ENCODE data around the gene CAMK2A. TPM values are rescaled to one million over a fixed set of nuclear protein-coding genes. Genes with fewer than 3 reads are reported as not detected.

The CAMK2A gene
- total and polyA plus RNA-seq, 2 donors (not counting 3 experiments of a cell fraction or from before 2014, with no cell fraction given), result not detected

DNA sequence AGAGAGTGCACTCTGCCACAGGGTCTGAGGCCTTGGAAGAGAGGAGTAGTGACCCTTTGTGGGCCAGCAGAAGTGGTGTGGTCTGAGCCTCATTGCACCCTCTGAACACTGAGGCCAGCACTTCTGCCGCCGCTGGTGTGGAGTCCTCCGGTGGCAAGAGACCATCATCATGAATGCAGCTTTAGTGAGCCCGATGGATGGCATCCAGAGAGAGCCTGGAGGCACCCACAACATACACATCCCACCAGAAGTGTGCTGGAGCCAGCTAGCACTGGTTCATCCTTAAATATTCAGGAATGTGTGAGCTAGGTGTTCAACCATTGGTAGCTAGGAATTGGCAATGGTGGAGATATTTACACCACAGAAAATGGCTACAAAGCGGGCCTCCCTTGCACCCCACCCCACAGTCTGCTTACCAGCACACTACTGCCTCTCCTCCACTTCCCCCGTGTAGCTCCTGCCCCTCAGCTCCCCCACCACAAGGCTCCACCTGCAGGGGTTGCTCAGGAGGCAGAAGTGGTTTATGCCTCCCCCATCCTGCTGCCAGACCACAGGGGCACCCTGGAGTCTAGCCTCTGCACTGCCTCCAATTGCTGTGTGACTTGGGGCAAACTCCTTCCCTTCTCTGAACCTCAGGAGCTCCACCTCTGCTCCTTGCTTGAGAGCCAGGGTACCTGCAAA, 83.3 kb downstream of the CAMK2A start:
- POLR2A ChIA-PET, result no interaction called here
- Histone ChIP-seq H2AFZ (ENCODE audit: low read depth, low read length) (no peak overlapping the region), H3K27ac (ENCODE audit: insufficient read depth, low read depth, low read length) (no peak overlapping the region), H3K4me2 (ENCODE audit: insufficient read depth, low read length) (no peak overlapping the region), H3K27me3 (ENCODE audit: control insufficient read depth in 2 of 2, insufficient read depth in 2 of 2, low read length in 2 of 2) (peaks cover 0 to 9% of the 10 kb centered on the region in 2 experiments), H3K9ac (replicated peaks; ENCODE audit: extremely low read depth, insufficient read depth, low read length) (no peak overlapping the region), H3K9me3 (replicated peaks; ENCODE audit: control insufficient read depth, insufficient read depth, low read length) (no peaks in the 10 kb centered on the region), H3K9me1 (replicated peaks; ENCODE audit: control insufficient read depth, extremely low read depth, insufficient read depth, low read length) (no peaks in the 10 kb centered on the region), H3K79me2 (ENCODE audit: control insufficient read depth, insufficient read depth, low read length) (no peaks in the 10 kb centered on the region), H3K4me3 (replicated peaks in 1 of 3; ENCODE audit: insufficient read depth in 1 of 3, low read depth in 1 of 3, low read length in 3 of 3) (no peak overlapping the region), H4K20me1 (replicated peaks; ENCODE audit: control insufficient read depth, extremely low read depth, insufficient read depth, low read length) (no peaks in the 10 kb centered on the region), H3K36me3 (ENCODE audit: control insufficient read depth in 2 of 2, extremely low read depth in 1 of 2, insufficient read depth in 2 of 2, low read length in 2 of 2) (no peaks in the 10 kb centered on the region), H3K4me1 (ENCODE audit: control insufficient read depth, extremely low read depth, insufficient read depth, low read length) (no peaks in the 10 kb centered on the region)
- DNase-seq (ENCODE audit: low read depth, low spot score) (no peak), FAIRE-seq (no peak)
- dilution Hi-C loops (cut with MboI; ENCODE audit: extremely low pct_ligation_motif_present, low sequenced_read_pairs) (no loop called here), intact Hi-C loops (cut with micrococcal nuclease) (no loop called here)
- CTCF ChIA-PET, result interaction anchor here (1.6 to 2.9 kb wide), 2 partner anchors 9 to 12 kb away, joined by 8 to 17 read pairs; no protein-coding TSS in a partner anchor
- TF ChIP-seq EZH2 (IDR thresholded peaks at IDR 0.05; ENCODE audit: borderline replicate concordance, low read depth, low read length, severe bottlenecking) (no peak), FOS (IDR thresholded peaks at IDR 0.05; ENCODE audit: borderline replicate concordance, insufficient read depth, low read length) (no peak), POLR2AphosphoS5 (IDR thresholded peaks at IDR 0.05; ENCODE audit: insufficient read depth, low read depth, low read length) (no peak), GATA2 (IDR thresholded peaks at IDR 0.05; ENCODE audit: insufficient read depth, insufficient read length, low read depth, low read length) (no peak), POLR2A (IDR thresholded peaks at IDR 0.05; ENCODE audit: low read depth, low read length) (no peak)
- TF ChIP-seq, protein P1, sequence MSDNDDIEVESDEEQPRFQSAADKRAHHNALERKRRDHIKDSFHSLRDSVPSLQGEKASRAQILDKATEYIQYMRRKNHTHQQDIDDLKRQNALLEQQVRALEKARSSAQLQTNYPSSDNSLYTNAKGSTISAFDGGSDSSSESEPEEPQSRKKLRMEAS (IDR thresholded peaks at IDR 0.05; ENCODE audit: insufficient read depth, insufficient read length), result no peak
- no TSS peak for BruUV-seq (replicated peaks)

DNA sequence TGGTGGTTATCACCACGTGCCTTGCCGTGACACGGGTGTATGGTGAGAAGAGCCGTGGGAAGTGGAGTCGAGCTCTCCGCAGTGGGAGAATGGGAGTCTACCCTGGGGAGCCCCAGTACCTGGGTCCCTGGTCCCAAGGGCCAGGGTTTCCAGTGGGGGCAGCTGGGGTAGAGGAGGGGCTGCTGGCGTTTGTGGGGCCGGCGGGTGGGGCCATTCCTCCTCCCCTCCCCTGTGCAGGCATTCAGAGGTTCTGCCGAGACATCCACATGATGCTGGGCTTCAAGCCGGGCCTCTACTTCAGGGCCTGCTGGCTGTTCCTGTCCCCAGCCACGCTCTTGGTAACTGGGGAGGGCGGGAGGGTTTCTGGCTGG, 85.0 kb downstream of the CAMK2A start:
- BruUV-seq (replicated peaks), result no TSS peak
- CTCF ChIA-PET, result interaction anchor here (2.9 kb wide), 1 partner anchor 13 kb away, joined by 17 read pairs; no protein-coding TSS in a partner anchor
- Histone ChIP-seq H4K20me1 (replicated peaks; ENCODE audit: control insufficient read depth, extremely low read depth, insufficient read depth, low read length) (no peaks in the 10 kb centered on the region), H3K4me1 (ENCODE audit: control insufficient read depth, extremely low read depth, insufficient read depth, low read length) (no peaks in the 10 kb centered on the region), H3K79me2 (ENCODE audit: control insufficient read depth, insufficient read depth, low read length) (no peaks in the 10 kb centered on the region), H3K9me3 (replicated peaks; ENCODE audit: control insufficient read depth, insufficient read depth, low read length) (no peaks in the 10 kb centered on the region), H3K4me2 (ENCODE audit: insufficient read depth, low read length) (no peak overlapping the region), H3K27me3 (ENCODE audit: control insufficient read depth in 2 of 2, insufficient read depth in 2 of 2, low read length in 2 of 2) (peaks cover 3 to 11% of the 10 kb centered on the region in 2 experiments), H3K27ac (ENCODE audit: insufficient read depth, low read depth, low read length) (no peak overlapping the region), H3K4me3 (replicated peaks in 1 of 3; ENCODE audit: insufficient read depth in 1 of 3, low read depth in 1 of 3, low read length in 3 of 3) (no peak overlapping the region), H3K9ac (replicated peaks; ENCODE audit: extremely low read depth, insufficient read depth, low read length) (no peak overlapping the region), H2AFZ (ENCODE audit: low read depth, low read length) (no peak overlapping the region), H3K36me3 (ENCODE audit: control insufficient read depth in 2 of 2, extremely low read depth in 1 of 2, insufficient read depth in 2 of 2, low read length in 2 of 2) (no peaks in the 10 kb centered on the region), H3K9me1 (replicated peaks; ENCODE audit: control insufficient read depth, extremely low read depth, insufficient read depth, low read length) (no peaks in the 10 kb centered on the region)
- TF ChIP-seq, protein P1 (IDR thresholded peaks at IDR 0.05; ENCODE audit: insufficient read depth, insufficient read length), result no peak
- no peak for TF ChIP-seq MYC (IDR thresholded peaks at IDR 0.05; ENCODE audit: low read depth, low read length)
- TF ChIP-seq POLR2A (IDR thresholded peaks at IDR 0.05; ENCODE audit: low read depth, low read length), result no peak
- no peak for TF ChIP-seq FOS (IDR thresholded peaks at IDR 0.05; ENCODE audit: borderline replicate concordance, insufficient read depth, low read length)
- TF ChIP-seq GATA2 (IDR thresholded peaks at IDR 0.05; ENCODE audit: insufficient read depth, insufficient read length, low read depth, low read length), result no peak
- no peak for TF ChIP-seq POLR2AphosphoS5 (IDR thresholded peaks at IDR 0.05; ENCODE audit: insufficient read depth, low read depth, low read length)
- dilution Hi-C loops (cut with MboI; ENCODE audit: extremely low pct_ligation_motif_present, low sequenced_read_pairs) (no loop called here), intact Hi-C loops (cut with micrococcal nuclease) (no loop called here)
- POLR2A ChIA-PET, result no interaction called here
- DNase-seq (ENCODE audit: low read depth, low spot score), result no peak
- FAIRE-seq, result no peak

All from endothelial cell of umbilical vein (primary cell).